Measurements from ENCODE around the gene MTHFD1L.

DNA sequence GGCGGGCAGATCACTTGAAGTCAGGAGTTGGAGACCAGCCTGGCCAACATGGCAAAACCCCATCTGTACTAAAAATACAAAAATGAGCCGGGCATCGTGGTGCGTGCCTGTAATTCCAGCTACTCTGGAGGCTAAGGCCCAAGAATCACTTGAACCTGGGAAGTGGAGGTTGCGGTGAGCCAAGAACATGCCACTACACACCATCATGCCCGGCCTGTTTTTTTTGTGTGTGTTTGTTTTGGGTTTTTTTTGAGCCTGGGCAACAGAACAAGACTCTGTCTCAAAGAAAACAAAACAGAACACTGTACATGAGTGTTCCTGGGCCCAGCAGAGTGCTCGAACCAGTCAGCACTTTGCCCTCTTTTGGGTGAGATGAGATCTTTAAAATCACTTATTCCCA lies 159.1 kb downstream of the MTHFD1L start:
- TF ChIP-seq, protein P1, sequence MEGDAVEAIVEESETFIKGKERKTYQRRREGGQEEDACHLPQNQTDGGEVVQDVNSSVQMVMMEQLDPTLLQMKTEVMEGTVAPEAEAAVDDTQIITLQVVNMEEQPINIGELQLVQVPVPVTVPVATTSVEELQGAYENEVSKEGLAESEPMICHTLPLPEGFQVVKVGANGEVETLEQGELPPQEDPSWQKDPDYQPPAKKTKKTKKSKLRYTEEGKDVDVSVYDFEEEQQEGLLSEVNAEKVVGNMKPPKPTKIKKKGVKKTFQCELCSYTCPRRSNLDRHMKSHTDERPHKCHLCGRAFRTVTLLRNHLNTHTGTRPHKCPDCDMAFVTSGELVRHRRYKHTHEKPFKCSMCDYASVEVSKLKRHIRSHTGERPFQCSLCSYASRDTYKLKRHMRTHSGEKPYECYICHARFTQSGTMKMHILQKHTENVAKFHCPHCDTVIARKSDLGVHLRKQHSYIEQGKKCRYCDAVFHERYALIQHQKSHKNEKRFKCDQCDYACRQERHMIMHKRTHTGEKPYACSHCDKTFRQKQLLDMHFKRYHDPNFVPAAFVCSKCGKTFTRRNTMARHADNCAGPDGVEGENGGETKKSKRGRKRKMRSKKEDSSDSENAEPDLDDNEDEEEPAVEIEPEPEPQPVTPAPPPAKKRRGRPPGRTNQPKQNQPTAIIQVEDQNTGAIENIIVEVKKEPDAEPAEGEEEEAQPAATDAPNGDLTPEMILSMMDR (IDR thresholded peaks at IDR 0.05; ENCODE audit: insufficient read depth, low read length, poor library complexity, severe bottlenecking): no peak
- TF ChIP-seq EZH2phosphoT487 (conservative IDR thresholded peaks at IDR 0.05; ENCODE audit: low read length): no peak

Measured in SU-DHL-6 (cell line).